ENCODE measurements around the gene ZNF805.
"Not testable (repeated sequence)": the region's sequence is repeated elsewhere in the genome, so short reads cannot be mapped to it uniquely, and the experiment has no call there.

The ZNF805 gene

DNA sequence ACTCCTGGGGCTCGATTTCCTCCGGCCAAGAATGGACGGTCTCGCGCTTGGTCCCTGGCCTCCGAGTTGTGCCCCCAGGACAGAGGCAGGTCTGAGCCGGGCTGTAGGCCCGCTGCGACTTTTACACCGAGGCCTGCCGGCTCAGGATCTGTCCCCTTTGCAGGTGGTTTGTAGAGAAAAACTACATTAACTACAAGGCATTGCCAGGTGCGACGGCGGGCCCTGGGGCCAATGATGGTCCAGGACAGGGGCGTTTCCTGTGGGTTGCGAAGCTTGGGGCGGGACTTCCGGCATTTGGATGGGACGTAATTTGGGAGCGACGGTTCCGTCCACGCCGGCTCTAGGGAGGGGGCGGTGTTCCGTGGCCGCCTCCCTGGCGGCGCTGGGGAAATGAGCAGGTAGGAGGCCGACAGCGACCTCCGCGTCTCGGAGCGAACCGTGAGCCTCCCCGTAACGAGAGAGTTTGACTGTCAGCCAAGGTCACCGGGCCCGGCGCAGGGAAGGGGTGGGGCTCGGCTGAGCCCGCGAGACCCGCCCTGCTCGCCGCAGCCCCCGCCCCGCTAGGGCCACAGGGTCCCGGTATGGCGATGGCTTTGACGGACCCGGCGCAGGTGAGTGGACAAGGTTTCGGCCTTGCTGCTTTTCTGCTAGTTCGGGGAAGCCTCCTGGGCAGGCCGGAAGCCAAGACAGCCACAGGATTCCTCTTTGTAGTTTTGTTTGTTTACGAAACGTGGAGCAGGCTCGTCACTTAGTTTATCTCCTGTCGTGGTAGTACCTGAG is at the start of gene ZNF805:
Gene ZNF805, plus strand, starts transcription at position 322 of the 780 bp plus-strand sequence. Its CDS starts 260 bp downstream, at position 582.
- TF ChIP-seq CTCF (IDR thresholded peaks at IDR 0.05; ENCODE audit: insufficient read depth, low read depth, low read length, missing control alignments), result no peak
- DNase-seq (ENCODE audit: low read depth), result peak; percentile 97
- H3K4me3 ChIP-seq (ENCODE audit: low read length), result peak within 1 kb of the TSS; percentile 85

DNA sequence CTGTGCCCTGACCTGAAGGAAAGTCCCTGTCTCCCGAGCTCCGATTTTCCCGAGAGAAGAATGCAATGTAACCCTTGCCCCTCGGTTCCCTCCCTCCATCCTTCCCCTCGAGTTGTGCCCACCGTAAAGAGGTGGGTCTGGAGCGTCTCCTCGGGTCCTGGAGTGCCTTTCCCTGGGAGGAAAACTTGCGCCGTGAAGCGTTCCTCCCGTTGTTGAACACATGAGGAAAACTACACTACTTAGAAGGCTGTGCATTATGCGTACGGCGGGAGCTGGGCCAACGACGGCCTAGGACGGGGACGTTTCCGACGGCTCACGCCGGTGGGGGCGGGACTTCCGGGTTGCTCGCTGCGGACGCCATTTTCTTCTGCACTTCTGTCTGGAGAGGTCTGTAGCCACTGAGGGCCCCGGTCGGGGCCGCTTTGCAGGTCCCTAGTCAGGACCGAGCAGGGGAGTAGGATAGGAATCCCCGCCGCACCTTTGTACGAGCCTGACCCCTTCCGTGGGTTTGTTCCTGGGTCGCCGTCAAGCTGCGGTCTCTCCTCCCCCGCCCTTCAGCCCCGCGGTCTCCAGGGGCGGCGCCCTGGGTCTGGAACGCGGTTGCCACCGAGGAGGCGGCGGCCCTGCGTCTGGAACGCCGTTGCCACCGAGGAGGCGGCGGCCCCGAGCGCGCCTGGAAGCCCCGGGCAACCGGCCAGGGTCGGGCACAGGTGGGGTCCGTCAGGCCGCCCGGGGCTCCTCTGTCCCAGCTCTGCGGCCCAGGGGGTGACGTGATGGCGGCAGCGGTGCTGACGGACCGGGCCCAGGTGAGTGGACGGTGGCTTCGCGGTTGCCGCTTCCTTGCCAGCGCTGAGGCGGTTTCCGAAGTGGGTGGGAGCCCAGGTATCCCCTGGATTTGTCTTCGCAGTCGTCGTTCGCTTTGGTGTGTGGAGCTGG is 49.0 kb upstream of the ZNF805 start, which contains the start of gene ZNF264:
Gene ZNF264, plus strand, starts transcription at position 360 of the 936 bp plus-strand sequence. Its CDS starts 414 bp downstream, at position 774.
- peak within 1 kb of the TSS; percentile 92 for H3K4me3 ChIP-seq (ENCODE audit: low read length)
- no peak for TF ChIP-seq CTCF (IDR thresholded peaks at IDR 0.05; ENCODE audit: insufficient read depth, low read depth, low read length, missing control alignments)
- DNase-seq (ENCODE audit: low read depth), result peak; percentile 88

DNA sequence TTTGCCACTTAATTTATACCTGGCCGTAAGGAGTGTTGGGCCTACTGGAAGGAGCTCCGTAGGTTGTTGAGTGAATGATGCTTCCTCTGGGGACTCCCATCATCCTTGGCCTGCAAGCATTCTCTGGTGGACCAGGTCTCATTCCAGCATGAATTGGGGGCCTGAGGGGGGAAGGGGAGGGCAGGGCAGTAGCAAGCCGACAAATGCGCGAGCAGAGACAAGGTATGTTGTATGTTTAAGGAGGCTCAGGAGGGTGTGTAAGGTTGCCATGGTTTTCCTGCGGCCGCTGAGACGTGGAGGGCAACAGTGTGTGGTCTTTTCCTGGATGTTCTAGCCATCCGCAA is 48.4 kb upstream of the ZNF805 start:
- no peak for TF ChIP-seq CTCF (IDR thresholded peaks at IDR 0.05; ENCODE audit: insufficient read depth, low read depth, low read length, missing control alignments)
- peak; percentile 10 for DNase-seq (ENCODE audit: low read depth)
- H3K4me3 ChIP-seq (ENCODE audit: low read length), result peak overlapping the region; percentile 92

DNA sequence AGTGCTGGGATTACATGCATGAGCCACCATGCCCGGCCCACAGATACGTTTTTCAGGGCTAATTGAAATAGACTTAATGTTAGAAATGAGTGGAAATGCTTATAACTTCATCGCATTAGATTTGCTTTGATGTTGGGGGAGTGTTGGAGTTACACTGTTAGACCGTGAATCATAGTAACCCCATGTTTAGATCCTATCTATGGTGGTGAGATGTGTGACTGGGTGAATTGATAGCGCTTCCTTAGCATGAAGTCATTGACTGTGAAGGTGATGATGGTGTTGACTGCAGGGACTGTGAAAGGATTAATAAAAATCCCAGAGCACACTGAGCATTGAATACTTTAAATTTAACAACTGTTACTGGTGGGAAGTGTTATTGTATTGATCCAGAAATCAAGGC is 47.4 kb upstream of the ZNF805 start:
- TF ChIP-seq CTCF (IDR thresholded peaks at IDR 0.05; ENCODE audit: insufficient read depth, low read depth, low read length, missing control alignments), result no peak
- peak overlapping the region; percentile 92 for H3K4me3 ChIP-seq (ENCODE audit: low read length)

DNA sequence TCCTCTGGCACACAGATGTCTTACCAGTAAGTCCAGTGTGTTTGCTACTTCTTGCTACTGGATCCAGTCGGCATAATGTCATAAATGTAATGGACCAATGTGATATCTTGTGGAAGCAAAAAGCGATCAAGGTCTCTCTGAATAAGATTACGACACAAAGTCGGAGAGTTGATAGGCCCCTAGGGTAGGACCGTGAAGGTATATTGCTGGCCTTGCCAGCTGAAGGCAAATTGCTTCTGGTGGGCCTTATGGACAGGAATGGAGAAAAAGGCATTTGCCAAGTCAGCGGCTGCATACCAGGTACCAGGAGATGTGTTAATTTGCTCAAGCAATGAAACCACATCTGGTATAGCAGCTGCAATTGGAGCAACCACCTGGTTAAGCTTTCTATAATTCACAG is 42.6 kb upstream of the ZNF805 start:
- not testable (repeated sequence) for DNase-seq (ENCODE audit: low read depth); H3K4me3 ChIP-seq (ENCODE audit: low read length)

More for the DNA sequence above, 47.4 kb upstream of the ZNF805 start:
- no peak for DNase-seq (ENCODE audit: low read depth)

- no peak overlapping the region for H3K4me3 ChIP-seq (ENCODE audit: low read length)
- no peak for TF ChIP-seq CTCF (IDR thresholded peaks at IDR 0.05; ENCODE audit: insufficient read depth, low read depth, low read length, missing control alignments)
- DNase-seq (ENCODE audit: low read depth), result no peak
Measured at GRCh38 chr19:57202160-57202559, 38.3 kb upstream of the ZNF805 start.

DNA sequence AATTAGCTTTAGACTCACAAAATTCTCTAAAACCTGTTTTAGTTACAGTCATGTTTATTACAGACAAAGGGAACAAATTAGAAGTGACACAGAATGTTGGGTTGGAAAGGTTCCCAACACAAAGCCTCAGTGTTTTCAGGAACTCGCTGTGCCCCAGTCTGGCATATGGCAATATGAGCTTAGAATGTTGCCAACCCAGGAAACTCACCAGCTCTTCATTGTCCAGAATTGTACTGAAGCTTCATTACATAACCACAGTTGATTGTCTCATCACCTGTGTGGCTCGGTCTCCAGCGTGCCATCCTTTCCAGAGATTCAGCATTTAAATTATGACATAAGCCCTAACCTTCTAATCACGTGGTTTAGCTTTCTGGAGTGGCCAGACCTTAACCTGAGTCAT is 30.1 kb upstream of the ZNF805 start:
- DNase-seq (ENCODE audit: low read depth), result peak; percentile 18
- no peak for TF ChIP-seq CTCF (IDR thresholded peaks at IDR 0.05; ENCODE audit: insufficient read depth, low read depth, low read length, missing control alignments)
- no peak overlapping the region for H3K4me3 ChIP-seq (ENCODE audit: low read length)
